Measurements from ENCODE around the gene UST.
"Not testable (repeated sequence)": the region's sequence is repeated elsewhere in the genome, so short reads cannot be mapped to it uniquely, and the experiment has no call there.

Gene UST

DNA sequence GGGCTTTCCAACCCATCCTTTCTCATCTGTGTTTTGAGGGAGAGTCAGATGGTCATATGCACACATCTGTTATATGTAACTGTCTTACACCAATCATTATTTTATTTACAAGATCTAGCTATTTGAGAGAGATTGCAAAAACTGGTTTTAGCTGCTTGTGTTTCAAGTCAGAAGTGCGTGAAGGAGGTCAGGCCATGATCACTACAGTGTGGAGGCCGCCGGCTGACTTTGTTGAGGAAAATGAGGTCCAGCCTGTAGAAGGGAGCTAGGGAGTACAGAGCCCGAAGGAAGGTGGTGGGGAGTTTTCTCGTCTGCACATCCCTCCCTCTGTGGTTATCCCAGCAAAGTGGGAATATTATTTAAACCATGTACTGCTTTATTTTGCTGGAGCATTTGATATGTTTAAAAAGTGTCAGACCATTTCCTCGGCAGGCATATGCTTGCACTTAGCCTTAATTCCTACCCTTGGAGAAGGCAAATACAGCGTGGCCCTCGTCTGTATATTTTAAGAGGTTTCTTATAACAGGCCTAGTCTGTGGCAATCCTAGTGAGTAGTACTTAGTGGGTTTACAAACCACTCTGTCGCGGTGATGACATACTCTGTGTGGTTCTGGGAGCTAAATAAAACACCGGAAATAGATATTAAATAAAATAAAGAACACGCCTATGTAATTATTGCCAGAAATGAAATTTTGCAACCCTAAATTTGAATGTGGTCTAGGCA lies 95.6 kb downstream of the UST start:
- no peak for DNase-seq

DNA sequence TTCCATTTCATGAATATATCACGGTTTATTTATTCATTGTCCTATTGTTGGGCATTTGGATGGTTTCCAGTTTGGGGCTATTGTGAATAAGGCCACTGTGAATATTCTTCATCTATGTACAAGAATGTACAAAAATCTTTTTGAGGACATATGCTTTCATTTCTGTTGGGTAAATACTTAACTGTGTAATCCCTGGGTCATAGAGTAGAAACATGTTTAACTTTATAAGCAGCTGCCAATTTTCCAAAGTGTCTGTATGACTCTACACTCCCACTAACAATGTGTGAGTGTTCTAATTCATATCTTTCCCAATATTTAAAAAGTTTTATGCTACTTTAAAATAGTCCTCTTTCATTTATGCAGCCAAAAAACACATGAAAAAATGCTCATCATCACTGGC lies 98.6 kb downstream of the UST start:
- DNase-seq, result no peak

DNA sequence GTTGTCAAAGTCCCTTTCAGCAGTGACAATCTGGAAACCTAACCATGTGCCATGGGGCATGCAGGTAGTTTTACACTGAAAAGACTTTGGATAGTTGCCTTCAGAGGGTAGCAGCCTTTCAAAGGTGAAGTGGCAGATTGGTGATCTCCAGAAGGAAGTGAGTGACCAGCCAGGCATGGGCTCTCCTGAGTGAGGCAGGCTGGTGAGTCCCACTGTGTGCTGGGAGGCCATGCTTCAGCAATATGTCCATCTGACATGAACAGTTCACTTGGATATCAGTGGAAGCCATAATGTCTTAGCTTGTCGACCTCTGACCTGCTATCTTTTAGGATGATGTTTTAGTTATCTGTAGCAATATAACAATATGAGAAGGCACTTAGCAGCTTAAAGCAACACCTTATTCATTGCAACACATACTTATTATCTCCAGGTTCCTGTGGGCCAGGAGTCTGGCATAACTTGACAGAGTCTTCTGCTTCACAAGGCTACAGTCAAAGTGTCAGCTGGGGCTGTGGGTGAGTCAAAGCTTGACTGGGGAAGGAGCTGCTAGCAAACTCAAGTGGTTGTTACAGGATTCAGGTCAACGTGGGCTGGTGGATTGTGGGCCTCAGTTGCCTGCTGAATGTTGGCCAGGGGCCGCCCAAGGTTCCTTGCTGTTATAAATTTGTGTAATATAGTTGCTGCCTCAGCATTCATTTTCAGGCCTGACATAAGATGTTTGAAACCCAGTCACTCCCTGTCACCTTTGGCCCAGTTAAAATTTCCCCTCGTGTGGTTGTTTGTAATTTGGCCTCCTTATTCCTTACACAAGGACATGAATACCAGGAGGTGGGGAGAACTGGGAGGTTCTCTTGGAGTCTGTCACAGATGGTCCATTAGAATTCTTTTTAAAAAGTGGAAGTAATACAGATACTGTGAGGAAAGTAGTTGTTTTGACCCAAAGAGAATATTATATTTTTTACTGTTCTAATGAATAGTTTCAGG lies 100.2 kb downstream of the UST start:
- DNase-seq, result no peak

- DNase-seq, result no peak
These were observed 102.1 kb downstream of the UST start for GRCh38 chr6:148848915-148849314.

- not testable (repeated sequence) for DNase-seq
These were observed 102.6 kb downstream of the UST start for GRCh38 chr6:148849449-148849848.

GRCh38 chr6:148850964-148851363 lies 104.1 kb downstream of the UST start:
- no peak for DNase-seq

- DNase-seq, result no peak
These were observed 105.1 kb downstream of the UST start for GRCh38 chr6:148851683-148852556.

DNA sequence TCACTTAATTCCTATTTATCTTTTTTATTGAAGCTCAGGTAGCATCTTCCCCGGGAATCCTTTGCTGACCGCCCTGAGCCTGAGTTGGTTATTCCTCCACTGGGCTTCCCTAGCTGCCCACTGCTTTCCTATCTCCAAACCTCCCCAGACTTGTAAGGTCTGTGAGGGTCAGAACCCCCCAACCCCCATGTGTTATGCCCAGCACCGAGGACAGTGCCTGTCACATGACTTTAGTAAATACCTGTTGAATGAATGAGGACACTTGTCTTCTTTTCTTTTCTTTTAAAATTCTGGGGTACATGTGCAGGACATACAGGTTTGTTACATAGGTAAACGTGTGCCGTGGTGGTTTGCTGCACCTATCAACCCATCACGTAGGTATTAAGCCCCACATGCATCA lies 105.9 kb downstream of the UST start:
- DNase-seq, result no peak

GRCh38 chr6:148853113-148853512 lies 106.3 kb downstream of the UST start:
- not testable (repeated sequence) for DNase-seq

- DNase-seq, result peak; percentile 56
These were observed 107.3 kb downstream of the UST start for GRCh38 chr6:148854096-148854495.

DNA sequence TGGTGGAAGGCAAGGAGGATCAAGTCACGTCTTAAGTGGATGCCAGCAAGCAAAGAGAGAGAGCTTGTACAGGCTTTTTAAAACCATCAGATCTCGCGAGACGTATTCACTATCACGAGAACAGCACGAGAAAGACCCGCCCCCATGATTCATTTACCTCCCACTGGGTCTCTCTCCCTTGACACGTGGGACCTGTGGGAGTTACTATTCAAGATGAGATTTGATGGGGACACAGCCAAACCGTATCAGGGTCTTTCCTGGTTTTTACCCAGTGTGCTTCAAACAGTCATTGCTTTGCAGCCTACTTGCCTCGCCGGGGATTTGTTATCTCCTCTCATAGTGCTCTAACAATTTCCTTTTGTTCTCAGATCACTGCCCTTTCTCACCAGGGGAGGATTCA lies 108.2 kb downstream of the UST start:
- no peak for DNase-seq

- DNase-seq, result no peak
These were observed 108.9 kb downstream of the UST start for GRCh38 chr6:148855744-148856143.

GRCh38 chr6:148857798-148858390 lies 111.1 kb downstream of the UST start:
- no peak for DNase-seq

GRCh38 chr6:148864132-148864531 lies 117.3 kb downstream of the UST start:
- DNase-seq, result not testable (repeated sequence)

- DNase-seq, result no peak
These were observed 118.1 kb downstream of the UST start for GRCh38 chr6:148864941-148865340.

DNA sequence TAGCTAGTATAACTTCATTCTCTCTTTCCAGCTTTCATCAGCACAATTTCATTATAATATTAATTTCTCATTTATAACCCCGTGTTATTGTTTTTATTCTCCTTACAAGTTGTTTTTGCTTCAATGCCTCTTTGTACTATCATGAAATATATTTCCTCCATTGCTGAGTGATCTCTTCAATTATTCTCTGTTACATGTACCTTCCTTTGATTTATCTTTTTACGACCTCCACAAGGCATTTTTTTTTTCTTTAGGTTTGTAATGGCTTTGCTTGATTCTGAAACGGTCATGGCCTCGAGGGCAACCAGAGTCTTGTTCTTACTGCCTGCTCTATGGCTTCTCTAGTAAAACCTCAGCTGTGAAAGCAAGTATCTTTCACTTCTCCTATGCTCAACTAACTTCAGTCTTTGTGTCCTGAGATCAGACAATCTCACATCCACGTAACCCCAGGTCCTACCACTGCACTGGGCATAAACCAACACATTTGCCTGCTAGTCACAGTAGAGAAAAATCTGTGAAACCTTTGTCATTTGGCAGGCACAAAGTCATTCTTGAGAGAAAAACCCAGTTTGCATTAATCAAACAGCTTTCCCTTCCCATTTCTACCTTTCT lies 119.9 kb downstream of the UST start:
- DNase-seq, result no peak

GRCh38 chr6:148867862-148868261 lies 121.0 kb downstream of the UST start:
- DNase-seq, result no peak

- no peak for DNase-seq
These were observed 121.5 kb downstream of the UST start for GRCh38 chr6:148868314-148868713.

DNA sequence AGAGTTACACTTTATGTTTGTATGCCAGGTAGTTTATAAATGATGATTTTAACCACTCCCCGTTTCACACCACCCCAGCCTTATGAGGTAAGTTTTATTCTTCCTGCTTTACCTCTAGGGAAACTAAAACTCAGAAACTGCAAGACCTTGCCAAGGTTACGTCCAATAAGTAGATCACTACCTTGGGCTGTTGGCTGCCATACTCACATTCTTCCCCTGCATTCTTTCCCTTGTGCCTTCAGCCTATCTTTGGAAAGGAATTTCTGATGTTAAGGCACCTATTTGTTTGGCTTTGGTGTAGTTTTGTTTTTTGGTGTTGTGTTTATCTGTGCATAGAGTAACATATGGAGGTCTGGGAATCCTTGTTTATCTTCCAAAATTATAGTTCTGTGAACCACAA lies 122.1 kb downstream of the UST start:
- DNase-seq, result no peak

DNA sequence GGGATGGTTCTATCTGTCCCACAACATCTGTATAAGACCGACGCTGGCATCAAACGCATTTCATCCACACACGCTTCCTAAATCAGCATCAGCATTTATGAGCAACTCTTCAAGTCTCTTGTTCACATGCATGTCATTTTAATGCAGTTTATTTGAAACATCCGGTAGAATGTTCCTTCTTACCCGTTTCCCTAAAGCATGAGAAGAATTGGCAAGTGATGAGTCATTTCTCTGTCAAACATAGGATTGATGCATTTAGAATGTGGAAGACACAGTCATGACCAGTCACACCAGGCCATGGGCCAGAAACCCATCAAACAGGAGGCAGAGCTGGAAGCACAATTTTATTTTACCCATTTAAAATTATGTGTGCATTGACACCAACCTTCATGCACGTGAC lies 122.8 kb downstream of the UST start:
- no peak for DNase-seq

- no peak for DNase-seq
These were observed 126.3 kb downstream of the UST start for GRCh38 chr6:148873154-148873553.

DNA sequence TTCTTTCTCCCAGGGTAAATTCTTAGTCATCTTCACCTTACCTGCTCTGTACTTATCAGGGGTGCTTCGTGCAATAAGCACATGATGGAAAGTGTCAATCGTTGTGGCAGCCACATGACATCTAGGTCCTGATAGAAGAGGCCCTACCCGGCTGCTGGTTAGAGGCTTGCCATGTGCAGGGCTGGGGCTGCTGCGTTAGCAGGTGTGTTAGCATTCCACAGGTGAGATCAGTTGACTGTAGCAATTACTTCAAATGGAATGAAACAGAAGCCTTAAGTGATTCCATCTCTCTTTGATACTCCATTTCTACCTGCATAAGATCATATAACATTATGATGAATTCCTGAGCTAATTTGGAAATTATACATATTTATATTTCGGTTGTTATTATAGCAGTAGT lies 127.0 kb downstream of the UST start:
- DNase-seq, result no peak
